CD14-positive monocyte (primary cell): ENCODE results near the gene FOXP4. TPM values are rescaled to one million over a fixed set of nuclear protein-coding genes. Genes with fewer than 3 reads are reported as not detected.

ENCODE experiments used
- DNase-seq, 3 donors: peaks; one replicate each; pipeline ENCODE4 v3.0.0-alpha.2; 2011 to 2022
- H2AFZ ChIP-seq: 2 replicates; pipeline ENCODE4 v1.6.0; 2012; ENCODE audit warnings: mild to moderate bottlenecking, low read depth, low read length, inconsistent platforms; ENCODE audit not compliant: insufficient read depth, poor library complexity, severe bottlenecking
- H3K27ac ChIP-seq, 2 donors: 1 replicate in 1 of 2; 2 replicates in 1 of 2; pipeline ENCODE4 v1.5.1; 2012 to 2013; ENCODE audit warnings: low read length in 2 of 2, control low read depth in 1 of 2, inconsistent platforms in 1 of 2, low read depth in 1 of 2, mild to moderate bottlenecking in 1 of 2
- H3K27me3 ChIP-seq, 2 donors: one replicate each; pipeline versions ENCODE4 v1.6.0 to v1.6.1; 2011 to 2013; ENCODE audit warnings: low read length in 2 of 2; ENCODE audit not compliant: control insufficient read depth in 2 of 2, insufficient read depth in 2 of 2
- H3K36me3 ChIP-seq, 2 donors: replicated peaks in 1 of 2; 1 replicate in 1 of 2; 2 replicates in 1 of 2; pipeline versions ENCODE4 v1.5.1 to v1.6.1; 2012 to 2013; ENCODE audit warnings: low read length in 2 of 2, control low read depth in 1 of 2, inconsistent platforms in 1 of 2, mild to moderate bottlenecking in 1 of 2; ENCODE audit not compliant: insufficient read depth in 2 of 2, control insufficient read depth in 1 of 2
- H3K4me1 ChIP-seq, 2 donors: 1 replicate in 1 of 2; 2 replicates in 1 of 2; pipeline versions ENCODE4 v1.5.1 to v1.6.1; 2012 to 2013; ENCODE audit warnings: low read length in 2 of 2, control low read depth in 1 of 2, inconsistent platforms in 1 of 2, mild to moderate bottlenecking in 1 of 2, moderate library complexity in 1 of 2; ENCODE audit not compliant: insufficient read depth in 2 of 2, control insufficient read depth in 1 of 2
- H3K4me2 ChIP-seq: replicated peaks from 2 replicates; pipeline ENCODE3; 2012; ENCODE audit warnings: low read length, moderate library complexity, mild to moderate bottlenecking; ENCODE audit not compliant: poor library complexity, severe bottlenecking; ENCODE audit errors: extremely low read depth
- H3K4me3 ChIP-seq, 3 experiments: fragments of 200-600 bp in 1 of 3; sonication (generic) in 1 of 3; replicated peaks in 1 of 3; 1 replicate in 2 of 3; 2 replicates in 1 of 3; pipeline ENCODE4 v1.5.1; 2011 to 2013; ENCODE audit warnings: low read length in 3 of 3, mild to moderate bottlenecking in 3 of 3, control low read depth in 2 of 3, low read depth in 2 of 3, inconsistent platforms in 1 of 3, moderate library complexity in 1 of 3
- H3K79me2 ChIP-seq: 2 replicates; pipeline ENCODE4 v1.6.0; 2012; ENCODE audit warnings: mild to moderate bottlenecking, control low read depth, inconsistent platforms, low read length, moderate library complexity; ENCODE audit not compliant: insufficient read depth
- H3K9ac ChIP-seq: 2 replicates; pipeline ENCODE4 v1.6.0; 2017; ENCODE audit warnings: low read length, mild to moderate bottlenecking; ENCODE audit not compliant: insufficient read depth, poor library complexity, severe bottlenecking
- H3K9me3 ChIP-seq, 2 donors: replicated peaks in 1 of 2; 1 replicate in 1 of 2; 2 replicates in 1 of 2; pipeline versions ENCODE4 v1.5.1 to v1.6.1; 2012 to 2013; ENCODE audit warnings: low read length in 2 of 2, control low read depth in 1 of 2; ENCODE audit not compliant: control insufficient read depth in 1 of 2, insufficient read depth in 1 of 2
- H4K20me1 ChIP-seq: 2 replicates; pipeline ENCODE4 v1.6.0; 2012; ENCODE audit warnings: mild to moderate bottlenecking, low read length, control low read depth, moderate library complexity; ENCODE audit not compliant: insufficient read depth
- H3K27ac Mint-ChIP-seq, 7 donors: one replicate each; pipeline ENCODE4 v1.8.0; 2020; ENCODE audit warnings: mild to moderate bottlenecking in 7 of 7, mixed read lengths in 7 of 7, moderate library complexity in 6 of 7, inconsistent platforms in 2 of 7
- H3K27me3 Mint-ChIP-seq, 3 donors: one replicate each; pipeline ENCODE4 v1.8.0; 2021 to 2022; ENCODE audit warnings: low read depth in 3 of 3, mild to moderate bottlenecking in 3 of 3, mixed read lengths in 3 of 3, moderate library complexity in 3 of 3, inconsistent platforms in 1 of 3
- H3K36me3 Mint-ChIP-seq, 2 donors: one replicate each; pipeline ENCODE4 v1.8.0; 2020; ENCODE audit warnings: mixed read lengths in 2 of 2, inconsistent platforms in 1 of 2, mild to moderate bottlenecking in 1 of 2
- H3K4me1 Mint-ChIP-seq: one replicate; pipeline ENCODE4 v1.8.0; 2020; ENCODE audit warnings: mild to moderate bottlenecking, mixed read lengths
- H3K4me3 Mint-ChIP-seq, 2 donors: one replicate each; pipeline ENCODE4 v1.8.0; 2020; ENCODE audit warnings: mild to moderate bottlenecking in 2 of 2, mixed read lengths in 2 of 2, moderate library complexity in 1 of 2
- H3K9me3 Mint-ChIP-seq, 7 donors: one replicate each; pipeline ENCODE4 v1.8.0; 2020 to 2022; ENCODE audit warnings: mixed read lengths in 7 of 7, mild to moderate bottlenecking in 6 of 7, moderate library complexity in 6 of 7, inconsistent platforms in 2 of 7
- WGBS: methylation state at CpG from one replicate; pipeline ENCODE4 v1.1.5; 2013; ENCODE audit warnings: missing lambda C conversion rate; ENCODE audit not compliant: insufficient coverage; 5-methylcytosine and 5-hydroxymethylcytosine counted together
- intact Hi-C, 2 donors: fragments of 100-400 bp; cut with micrococcal nuclease; formaldehyde crosslinking; loops; one replicate each; pipeline versions ENCODE4 v1.15.0 to v1.15.1; 2023
- polyA plus RNA-seq, 3 donors: library from polyadenylated mRNA; depleted of rRNA in 1 of 3; unstranded in 2 of 3; stranded (reverse) in 1 of 3; fragments of 300-500 nt in 2 of 3; fragments of >200 nt in 1 of 3; fragmentation: Illumina TruSeq in 2 of 3; gene quantifications; 1 replicate in 2 of 3; 2 replicates in 1 of 3; pipeline ENCODE4 v1.2.3, GENCODE V29; 2012 to 2021
- TF ChIP-seq, protein P1 (sequence below): fragments of 200-600 bp; IDR thresholded peaks from one replicate; pipeline ENCODE4 v1.8.0; 2022; ENCODE audit warnings: antibody characterized with exemption, mild to moderate bottlenecking

The FOXP4 gene
- polyA plus RNA-seq, 3 donors = 0.62 to 7.6 (median 0.65) TPM

DNA sequence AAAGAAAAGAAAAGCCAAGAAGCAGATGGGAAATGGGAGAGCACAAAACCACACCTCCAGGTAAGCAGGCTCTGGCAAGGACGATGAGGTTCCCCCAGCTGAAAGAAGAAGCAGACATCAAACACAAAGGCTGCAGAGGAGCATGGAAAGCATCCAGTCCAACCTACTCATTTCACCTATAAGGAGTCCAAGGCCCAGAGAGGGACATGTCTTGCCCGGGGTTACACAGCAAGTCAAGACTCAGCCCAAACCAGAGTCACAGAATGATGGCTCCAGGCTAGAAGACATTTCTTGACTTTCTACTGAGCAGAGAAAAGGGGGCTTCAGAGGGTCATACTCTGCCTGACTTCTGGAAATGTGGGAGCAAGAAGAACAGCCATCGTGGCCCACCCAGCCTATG is 45.6 kb upstream of the FOXP4 start:
- TF ChIP-seq, protein P1, sequence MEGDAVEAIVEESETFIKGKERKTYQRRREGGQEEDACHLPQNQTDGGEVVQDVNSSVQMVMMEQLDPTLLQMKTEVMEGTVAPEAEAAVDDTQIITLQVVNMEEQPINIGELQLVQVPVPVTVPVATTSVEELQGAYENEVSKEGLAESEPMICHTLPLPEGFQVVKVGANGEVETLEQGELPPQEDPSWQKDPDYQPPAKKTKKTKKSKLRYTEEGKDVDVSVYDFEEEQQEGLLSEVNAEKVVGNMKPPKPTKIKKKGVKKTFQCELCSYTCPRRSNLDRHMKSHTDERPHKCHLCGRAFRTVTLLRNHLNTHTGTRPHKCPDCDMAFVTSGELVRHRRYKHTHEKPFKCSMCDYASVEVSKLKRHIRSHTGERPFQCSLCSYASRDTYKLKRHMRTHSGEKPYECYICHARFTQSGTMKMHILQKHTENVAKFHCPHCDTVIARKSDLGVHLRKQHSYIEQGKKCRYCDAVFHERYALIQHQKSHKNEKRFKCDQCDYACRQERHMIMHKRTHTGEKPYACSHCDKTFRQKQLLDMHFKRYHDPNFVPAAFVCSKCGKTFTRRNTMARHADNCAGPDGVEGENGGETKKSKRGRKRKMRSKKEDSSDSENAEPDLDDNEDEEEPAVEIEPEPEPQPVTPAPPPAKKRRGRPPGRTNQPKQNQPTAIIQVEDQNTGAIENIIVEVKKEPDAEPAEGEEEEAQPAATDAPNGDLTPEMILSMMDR = no peak
- no peak overlapping the region for H3K27ac Mint-ChIP-seq
- peaks cover 58 to 76% (median 65%) of the 10 kb centered on the region in 3 donors for H3K27me3 Mint-ChIP-seq
- H3K4me2 ChIP-seq = no peak overlapping the region
- peaks cover 34 to 62% of the 10 kb centered on the region in 2 donors for H3K27me3 ChIP-seq
- 90% methylated on average over 2 of the region's 3 CpGs for WGBS
- intact Hi-C loops = no loop called here
- no peak overlapping the region for H3K4me3 ChIP-seq
- no peaks in the 10 kb centered on the region for H3K36me3 ChIP-seq
- no peak overlapping the region for H3K4me3 Mint-ChIP-seq
- no peaks in the 10 kb centered on the region for H3K79me2 ChIP-seq
- H3K4me1 Mint-ChIP-seq = peaks cover 17% of the 10 kb centered on the region
- no peak for DNase-seq
- peaks cover 0 to 5% of the 10 kb centered on the region in 2 donors for H3K36me3 Mint-ChIP-seq
- H3K9ac ChIP-seq = no peak overlapping the region
- H3K9me3 ChIP-seq = peaks cover 0 to 9% of the 10 kb centered on the region in 2 donors
- H4K20me1 ChIP-seq = no peaks in the 10 kb centered on the region
- H3K4me1 ChIP-seq = peaks cover 0 to 4% of the 10 kb centered on the region in 2 donors
- H3K9me3 Mint-ChIP-seq = peaks cover 0 to 8% (median 4%) of the 10 kb centered on the region in 7 donors
- no peak overlapping the region for H3K27ac ChIP-seq
- H2AFZ ChIP-seq = no peak overlapping the region

DNA sequence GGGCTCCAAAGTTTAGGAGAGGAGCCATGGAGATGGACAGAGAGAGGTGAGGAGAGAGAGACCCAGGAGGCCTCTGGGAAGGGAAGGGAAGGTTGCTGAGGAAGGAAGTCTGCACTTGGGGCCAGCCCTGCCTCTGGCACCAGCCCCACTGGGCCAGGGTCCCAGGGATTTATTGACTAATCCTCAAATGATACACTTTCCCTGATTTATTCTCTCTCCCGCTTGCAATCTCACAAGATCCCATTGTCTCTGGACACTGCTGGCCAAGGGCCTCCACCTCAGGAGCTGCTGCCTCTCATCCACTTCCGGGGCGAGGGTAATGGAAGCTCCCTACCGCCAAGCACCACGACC is 43.6 kb upstream of the FOXP4 start:
- intact Hi-C loops = no loop called here
- H3K9me3 Mint-ChIP-seq = peaks cover 0 to 8% (median 4%) of the 10 kb centered on the region in 7 donors
- WGBS = 90% methylated on average over 1 of the region's 5 CpGs
- H3K27me3 Mint-ChIP-seq = peaks cover 67 to 86% (median 70%) of the 10 kb centered on the region in 3 donors
- Histone ChIP-seq H3K27me3 (peaks cover 46 to 68% of the 10 kb centered on the region in 2 donors), H3K4me2 (no peak overlapping the region), H3K36me3 (no peaks in the 10 kb centered on the region), H4K20me1 (no peaks in the 10 kb centered on the region), H3K79me2 (no peaks in the 10 kb centered on the region), H3K4me1 (peaks cover 0 to 4% of the 10 kb centered on the region in 2 donors), H3K9ac (no peak overlapping the region), H3K4me3 (no peak overlapping the region), H3K27ac (no peak overlapping the region), H2AFZ (no peak overlapping the region), H3K9me3 (peaks cover 0 to 15% of the 10 kb centered on the region in 2 donors)
- no peak for DNase-seq
- H3K4me3 Mint-ChIP-seq = peak overlapping the region in 1 of 2 donors; percentile 72
- H3K27ac Mint-ChIP-seq = no peak overlapping the region
- TF ChIP-seq, protein P1 = no peak
- peaks cover 0 to 5% of the 10 kb centered on the region in 2 donors for H3K36me3 Mint-ChIP-seq
- H3K4me1 Mint-ChIP-seq = peaks cover 18% of the 10 kb centered on the region
